ENCODE results near the gene TMEM170A.

DNA sequence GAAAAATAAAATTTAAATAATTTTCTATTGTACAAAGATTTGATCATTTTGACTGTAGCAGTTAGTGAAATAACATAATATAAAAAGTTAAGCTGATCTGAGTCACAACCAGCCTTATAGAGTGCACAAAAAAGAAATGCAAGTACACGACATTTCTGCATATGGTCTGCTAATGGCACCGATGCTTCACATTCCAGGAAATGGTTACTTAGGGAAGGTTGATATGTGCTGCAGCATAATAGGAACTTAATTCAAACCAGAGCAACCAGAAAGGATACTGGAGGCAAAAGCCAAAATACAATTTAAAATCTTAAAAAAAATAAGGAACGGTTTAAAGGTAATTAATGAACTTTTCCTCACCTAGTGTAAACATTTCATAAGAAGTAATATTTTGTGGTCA is 21.2 kb downstream of the TMEM170A start:
- no peak for TF ChIP-seq EZH2 (IDR thresholded peaks at IDR 0.05; ENCODE audit: insufficient read depth, low read length)
- TF ChIP-seq, protein P1, sequence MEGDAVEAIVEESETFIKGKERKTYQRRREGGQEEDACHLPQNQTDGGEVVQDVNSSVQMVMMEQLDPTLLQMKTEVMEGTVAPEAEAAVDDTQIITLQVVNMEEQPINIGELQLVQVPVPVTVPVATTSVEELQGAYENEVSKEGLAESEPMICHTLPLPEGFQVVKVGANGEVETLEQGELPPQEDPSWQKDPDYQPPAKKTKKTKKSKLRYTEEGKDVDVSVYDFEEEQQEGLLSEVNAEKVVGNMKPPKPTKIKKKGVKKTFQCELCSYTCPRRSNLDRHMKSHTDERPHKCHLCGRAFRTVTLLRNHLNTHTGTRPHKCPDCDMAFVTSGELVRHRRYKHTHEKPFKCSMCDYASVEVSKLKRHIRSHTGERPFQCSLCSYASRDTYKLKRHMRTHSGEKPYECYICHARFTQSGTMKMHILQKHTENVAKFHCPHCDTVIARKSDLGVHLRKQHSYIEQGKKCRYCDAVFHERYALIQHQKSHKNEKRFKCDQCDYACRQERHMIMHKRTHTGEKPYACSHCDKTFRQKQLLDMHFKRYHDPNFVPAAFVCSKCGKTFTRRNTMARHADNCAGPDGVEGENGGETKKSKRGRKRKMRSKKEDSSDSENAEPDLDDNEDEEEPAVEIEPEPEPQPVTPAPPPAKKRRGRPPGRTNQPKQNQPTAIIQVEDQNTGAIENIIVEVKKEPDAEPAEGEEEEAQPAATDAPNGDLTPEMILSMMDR (IDR thresholded peaks at IDR 0.05; ENCODE audit: insufficient read depth, low read depth, low read length), result no peak
